Measurements from ENCODE around the gene LLGL2.

Gene LLGL2

DNA sequence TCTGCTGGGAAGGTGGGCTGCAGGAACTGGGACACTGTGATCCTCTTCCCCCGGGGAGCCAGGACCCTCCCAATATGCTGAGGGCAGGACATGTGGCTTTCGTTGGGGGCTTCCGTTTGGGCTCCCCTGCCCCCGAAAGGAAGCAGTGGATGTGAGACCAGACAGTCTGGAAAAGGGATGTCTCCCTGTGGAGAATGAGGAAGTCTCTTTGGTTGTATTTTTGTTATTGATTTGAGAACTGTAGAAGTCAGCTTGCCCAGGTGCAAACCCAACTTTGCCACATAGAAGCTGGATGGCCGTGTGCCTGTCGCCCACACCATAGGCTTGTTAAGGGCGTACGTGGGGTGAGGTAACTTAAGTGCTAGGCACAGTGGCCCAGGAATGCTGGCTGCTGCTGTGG, 18.8 kb downstream of the LLGL2 start:
- Histone ChIP-seq H3K4me2 (ENCODE audit: low read length) (no peak overlapping the region), H3K27ac (ENCODE audit: low read depth, low read length) (no peak overlapping the region)

DNA sequence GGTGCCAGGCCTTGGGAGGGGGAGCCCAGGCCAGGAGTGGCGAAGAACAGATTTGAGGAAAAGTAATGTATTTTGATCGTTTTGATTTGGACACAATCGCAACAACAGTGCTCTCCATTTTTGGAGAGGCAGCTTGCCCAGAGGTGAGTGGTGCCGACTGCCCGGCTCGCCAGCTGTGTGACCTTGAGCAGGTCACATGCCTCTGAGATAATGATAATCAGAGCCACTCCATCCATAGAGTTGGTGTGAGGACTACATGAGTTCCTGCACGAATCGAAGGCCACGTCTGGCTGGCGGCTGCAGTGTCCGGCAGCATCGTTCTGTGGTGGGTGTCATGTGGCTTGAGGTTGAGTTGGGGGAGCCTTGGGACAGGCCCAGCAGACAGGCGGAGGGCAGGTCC, 20.7 kb downstream of the LLGL2 start:
- Histone ChIP-seq H3K9me2 (replicated peaks; ENCODE audit: control insufficient read depth, low read length) (no peaks in the 10 kb centered on the region), H3K27me3 (ENCODE audit: control insufficient read depth, low read length) (no peaks in the 10 kb centered on the region), H3K36me3 (ENCODE audit: control insufficient read depth, low read length) (no peaks in the 10 kb centered on the region), H3K4me1 (ENCODE audit: control insufficient read depth, low read length) (no peaks in the 10 kb centered on the region), H3F3A (ENCODE audit: control insufficient read depth, insufficient read depth) (no peaks in the 10 kb centered on the region), H3K79me2 (ENCODE audit: control insufficient read depth, low read length) (no peaks in the 10 kb centered on the region), H4K20me1 (ENCODE audit: control insufficient read depth, insufficient read depth, low read depth, low read length) (no peaks in the 10 kb centered on the region), H3K4me3 (ENCODE audit: low read length) (no peak overlapping the region), H3K4me2 (ENCODE audit: low read length) (no peak overlapping the region), H3K9me3 (ENCODE audit: control insufficient read depth, insufficient read depth, low read length) (no peaks in the 10 kb centered on the region), H3K27ac (ENCODE audit: low read depth, low read length) (no peak overlapping the region)
- no peak for TF ChIP-seq EZH2phosphoT487 (IDR thresholded peaks at IDR 0.05; ENCODE audit: borderline replicate concordance, low read length)
- TF ChIP-seq, protein P1, sequence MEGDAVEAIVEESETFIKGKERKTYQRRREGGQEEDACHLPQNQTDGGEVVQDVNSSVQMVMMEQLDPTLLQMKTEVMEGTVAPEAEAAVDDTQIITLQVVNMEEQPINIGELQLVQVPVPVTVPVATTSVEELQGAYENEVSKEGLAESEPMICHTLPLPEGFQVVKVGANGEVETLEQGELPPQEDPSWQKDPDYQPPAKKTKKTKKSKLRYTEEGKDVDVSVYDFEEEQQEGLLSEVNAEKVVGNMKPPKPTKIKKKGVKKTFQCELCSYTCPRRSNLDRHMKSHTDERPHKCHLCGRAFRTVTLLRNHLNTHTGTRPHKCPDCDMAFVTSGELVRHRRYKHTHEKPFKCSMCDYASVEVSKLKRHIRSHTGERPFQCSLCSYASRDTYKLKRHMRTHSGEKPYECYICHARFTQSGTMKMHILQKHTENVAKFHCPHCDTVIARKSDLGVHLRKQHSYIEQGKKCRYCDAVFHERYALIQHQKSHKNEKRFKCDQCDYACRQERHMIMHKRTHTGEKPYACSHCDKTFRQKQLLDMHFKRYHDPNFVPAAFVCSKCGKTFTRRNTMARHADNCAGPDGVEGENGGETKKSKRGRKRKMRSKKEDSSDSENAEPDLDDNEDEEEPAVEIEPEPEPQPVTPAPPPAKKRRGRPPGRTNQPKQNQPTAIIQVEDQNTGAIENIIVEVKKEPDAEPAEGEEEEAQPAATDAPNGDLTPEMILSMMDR (IDR thresholded peaks at IDR 0.05; ENCODE audit: low read depth, low read length, poor library complexity, severe bottlenecking) = no peak

More for the DNA sequence above, 18.8 kb downstream of the LLGL2 start:
- Histone ChIP-seq H3F3A (ENCODE audit: control insufficient read depth, insufficient read depth) (no peaks in the 10 kb centered on the region), H3K27me3 (ENCODE audit: control insufficient read depth, low read length) (no peaks in the 10 kb centered on the region), H3K4me3 (ENCODE audit: low read length) (no peak overlapping the region), H3K79me2 (ENCODE audit: control insufficient read depth, low read length) (no peaks in the 10 kb centered on the region), H3K9me3 (ENCODE audit: control insufficient read depth, insufficient read depth, low read length) (no peaks in the 10 kb centered on the region), H3K36me3 (ENCODE audit: control insufficient read depth, low read length) (no peaks in the 10 kb centered on the region), H4K20me1 (ENCODE audit: control insufficient read depth, insufficient read depth, low read depth, low read length) (no peaks in the 10 kb centered on the region), H3K9me2 (replicated peaks; ENCODE audit: control insufficient read depth, low read length) (no peaks in the 10 kb centered on the region), H3K4me1 (ENCODE audit: control insufficient read depth, low read length) (no peaks in the 10 kb centered on the region)
- no peak for TF ChIP-seq EZH2phosphoT487 (IDR thresholded peaks at IDR 0.05; ENCODE audit: borderline replicate concordance, low read length)
- TF ChIP-seq, protein P1 (IDR thresholded peaks at IDR 0.05; ENCODE audit: low read depth, low read length, poor library complexity, severe bottlenecking) = no peak

- Histone ChIP-seq H3K36me3 (ENCODE audit: control insufficient read depth, low read length) (no peaks in the 10 kb centered on the region), H3K4me3 (ENCODE audit: low read length) (no peak overlapping the region), H3K9me3 (ENCODE audit: control insufficient read depth, insufficient read depth, low read length) (no peaks in the 10 kb centered on the region)
Measured at GRCh38 chr17:75547091-75547490, 21.6 kb downstream of the LLGL2 start.

More at GRCh38 chr17:75547091-75547490, 21.6 kb downstream of the LLGL2 start:
- Histone ChIP-seq H3K9me2 (replicated peaks; ENCODE audit: control insufficient read depth, low read length) (no peaks in the 10 kb centered on the region), H3K4me2 (ENCODE audit: low read length) (no peak overlapping the region), H3K27ac (ENCODE audit: low read depth, low read length) (no peak overlapping the region), H3K4me1 (ENCODE audit: control insufficient read depth, low read length) (no peaks in the 10 kb centered on the region), H3F3A (ENCODE audit: control insufficient read depth, insufficient read depth) (no peaks in the 10 kb centered on the region), H4K20me1 (ENCODE audit: control insufficient read depth, insufficient read depth, low read depth, low read length) (no peaks in the 10 kb centered on the region), H3K79me2 (ENCODE audit: control insufficient read depth, low read length) (no peaks in the 10 kb centered on the region), H3K27me3 (ENCODE audit: control insufficient read depth, low read length) (no peaks in the 10 kb centered on the region)
- no peak for TF ChIP-seq EZH2phosphoT487 (IDR thresholded peaks at IDR 0.05; ENCODE audit: borderline replicate concordance, low read length)
- TF ChIP-seq, protein P1 (IDR thresholded peaks at IDR 0.05; ENCODE audit: low read depth, low read length, poor library complexity, severe bottlenecking) = no peak
